Measurements from ENCODE around the gene PAN2. TPM values are rescaled to one million over a fixed set of nuclear protein-coding genes. Genes with fewer than 3 reads are reported as not detected.

PAN2 gene
- total RNA-seq, 1 experiment from 2014 or later, result 75.0 TPM

DNA sequence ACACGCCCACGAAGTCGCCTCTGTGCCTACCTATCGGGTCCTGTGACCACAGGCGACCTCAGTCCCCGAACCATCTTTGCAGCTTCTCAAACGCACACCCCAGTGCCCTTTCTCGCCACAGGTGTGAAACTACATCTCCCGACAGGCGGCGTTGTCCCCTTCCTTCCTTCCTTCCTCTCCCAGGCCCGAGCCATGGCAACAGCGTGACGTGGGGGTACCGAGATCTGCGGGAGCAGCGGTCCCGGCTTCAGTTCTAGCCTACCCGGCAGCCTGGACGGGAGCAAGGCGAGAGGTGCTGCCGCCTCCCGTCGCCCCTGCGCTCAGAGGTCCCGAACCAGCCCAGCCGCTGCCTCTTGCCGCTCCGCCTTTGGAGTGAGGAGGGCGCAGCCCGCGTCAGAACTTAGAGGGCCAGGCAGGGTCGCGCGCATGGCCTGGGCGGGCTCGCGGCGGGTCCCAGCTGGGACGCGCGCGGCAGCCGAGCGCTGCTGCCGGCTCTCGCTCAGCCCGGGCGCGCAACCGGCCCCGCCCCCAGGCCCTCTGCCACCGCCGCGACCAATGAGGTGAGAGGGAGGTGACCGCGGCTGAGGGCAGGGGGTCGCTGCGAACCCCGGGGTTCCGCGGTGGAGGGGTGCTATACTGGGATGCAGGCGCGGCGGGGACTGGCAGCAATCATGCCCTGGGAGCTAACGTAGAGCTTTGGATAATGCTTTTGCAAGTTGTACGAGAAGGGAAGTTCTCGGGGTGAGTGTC lies 66.9 kb downstream of the PAN2 start, which contains the start of gene COQ10A (continued):
- TF ChIP-seq, protein P1, sequence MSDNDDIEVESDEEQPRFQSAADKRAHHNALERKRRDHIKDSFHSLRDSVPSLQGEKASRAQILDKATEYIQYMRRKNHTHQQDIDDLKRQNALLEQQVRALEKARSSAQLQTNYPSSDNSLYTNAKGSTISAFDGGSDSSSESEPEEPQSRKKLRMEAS (IDR thresholded peaks at IDR 0.05), result peak; percentile 72
- TF ChIP-seq TCF7L2 (IDR thresholded peaks at IDR 0.05; ENCODE audit: borderline replicate concordance, extremely low read depth, insufficient read depth, insufficient read length), result peak; percentile 19
- no peak; the same call in 1 of the 2 replicates for TF ChIP-seq SP1 (IDR thresholded peaks at IDR 0.05; ENCODE audit: low read depth)
- TF ChIP-seq, protein P2, sequence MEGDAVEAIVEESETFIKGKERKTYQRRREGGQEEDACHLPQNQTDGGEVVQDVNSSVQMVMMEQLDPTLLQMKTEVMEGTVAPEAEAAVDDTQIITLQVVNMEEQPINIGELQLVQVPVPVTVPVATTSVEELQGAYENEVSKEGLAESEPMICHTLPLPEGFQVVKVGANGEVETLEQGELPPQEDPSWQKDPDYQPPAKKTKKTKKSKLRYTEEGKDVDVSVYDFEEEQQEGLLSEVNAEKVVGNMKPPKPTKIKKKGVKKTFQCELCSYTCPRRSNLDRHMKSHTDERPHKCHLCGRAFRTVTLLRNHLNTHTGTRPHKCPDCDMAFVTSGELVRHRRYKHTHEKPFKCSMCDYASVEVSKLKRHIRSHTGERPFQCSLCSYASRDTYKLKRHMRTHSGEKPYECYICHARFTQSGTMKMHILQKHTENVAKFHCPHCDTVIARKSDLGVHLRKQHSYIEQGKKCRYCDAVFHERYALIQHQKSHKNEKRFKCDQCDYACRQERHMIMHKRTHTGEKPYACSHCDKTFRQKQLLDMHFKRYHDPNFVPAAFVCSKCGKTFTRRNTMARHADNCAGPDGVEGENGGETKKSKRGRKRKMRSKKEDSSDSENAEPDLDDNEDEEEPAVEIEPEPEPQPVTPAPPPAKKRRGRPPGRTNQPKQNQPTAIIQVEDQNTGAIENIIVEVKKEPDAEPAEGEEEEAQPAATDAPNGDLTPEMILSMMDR (IDR thresholded peaks at IDR 0.05 in 2 of 3, conservative IDR thresholded peaks at IDR 0.05 in 1 of 3; ENCODE audit: borderline replicate concordance in 1 of 3, insufficient read depth in 1 of 3, low read depth in 2 of 3, low read length in 2 of 3), result peak; percentile 45 to 72 (median 54)
- peak; percentile 59; the same call in 1 of the 2 replicates for TF ChIP-seq ZFX (IDR thresholded peaks at IDR 0.05)
- no peak for TF ChIP-seq FOSL1 (IDR thresholded peaks at IDR 0.05; ENCODE audit: low read depth)
- TF ChIP-seq JUND (IDR thresholded peaks at IDR 0.05), result no peak
- no peak for TF ChIP-seq EZH2phosphoT487 (IDR thresholded peaks at IDR 0.05; ENCODE audit: borderline replicate concordance)

Other genes starting within 250 kb of the PAN2 start
- 302 TPM for gene PA2G4, start 229.4 kb downstream of the PAN2 start, total RNA-seq (2021; ENCODE audit: unreplicated experiment)
- gene RPL41, start 217.4 kb downstream of the PAN2 start, total RNA-seq (2021; ENCODE audit: unreplicated experiment), result 4,327 TPM
- 8.7 TPM for gene ZC3H10, start 215.7 kb downstream of the PAN2 start, total RNA-seq (2021; ENCODE audit: unreplicated experiment)
- 80.9 TPM for gene ESYT1, start 205.7 kb downstream of the PAN2 start, total RNA-seq (2021; ENCODE audit: unreplicated experiment)
- gene MYL6B, start 181.4 kb downstream of the PAN2 start, total RNA-seq (2021; ENCODE audit: unreplicated experiment), result 94.3 TPM
- 554 TPM for gene MYL6, start 175.6 kb downstream of the PAN2 start, total RNA-seq (2021; ENCODE audit: unreplicated experiment)
- gene SMARCC2, start 144.5 kb downstream of the PAN2 start, total RNA-seq (2021; ENCODE audit: unreplicated experiment), result 99.7 TPM
- gene RNF41, start 112.1 kb downstream of the PAN2 start, total RNA-seq (2021; ENCODE audit: unreplicated experiment), result 40.6 TPM
- gene NABP2, start 109.7 kb downstream of the PAN2 start, total RNA-seq (2021; ENCODE audit: unreplicated experiment), result 52.9 TPM
- 0.66 TPM for gene SLC39A5, start 103.9 kb downstream of the PAN2 start, total RNA-seq (2021; ENCODE audit: unreplicated experiment)
- 56.6 TPM for gene ANKRD52, start 75.6 kb downstream of the PAN2 start, total RNA-seq (2021; ENCODE audit: unreplicated experiment)
- 11.7 TPM for gene COQ10A, start 67.1 kb downstream of the PAN2 start, total RNA-seq (2021; ENCODE audit: unreplicated experiment)
- gene CS, start 33.7 kb downstream of the PAN2 start, total RNA-seq (2021; ENCODE audit: unreplicated experiment), result 270 TPM
- gene CNPY2, start 18.0 kb downstream of the PAN2 start, total RNA-seq (2021; ENCODE audit: unreplicated experiment), result 109 TPM
- 0.59 TPM for gene IL23A, start 4.9 kb upstream of the PAN2 start, total RNA-seq (2021; ENCODE audit: unreplicated experiment)
- 53.1 TPM for gene STAT2, start 26.1 kb upstream of the PAN2 start, total RNA-seq (2021; ENCODE audit: unreplicated experiment)
- gene APOF, start 28.9 kb upstream of the PAN2 start, total RNA-seq (2021; ENCODE audit: unreplicated experiment), result 0.17 TPM
- gene TIMELESS, start 115.4 kb upstream of the PAN2 start, total RNA-seq (2021; ENCODE audit: unreplicated experiment), result 47.0 TPM
- 0.79 TPM for gene MIP, start 120.7 kb upstream of the PAN2 start, total RNA-seq (2021; ENCODE audit: unreplicated experiment)
- 2.5 TPM for gene SPRYD4, start 134.6 kb upstream of the PAN2 start, total RNA-seq (2021; ENCODE audit: unreplicated experiment)
- gene GLS2, start 154.2 kb upstream of the PAN2 start, total RNA-seq (2021; ENCODE audit: unreplicated experiment), result not detected
- 40.8 TPM for gene RBMS2, start 187.8 kb upstream of the PAN2 start, total RNA-seq (2021; ENCODE audit: unreplicated experiment)